GM12864 (cell line): ENCODE measurements around the gene NOL4.

Source experiments
- DNase-seq: peaks from one replicate; pipeline ENCODE4 v3.0.0-alpha.2; 2011; ENCODE audit warnings: low read depth
- H3K4me3 ChIP-seq: 2 replicates; pipeline ENCODE4 v1.5.1; 2011; ENCODE audit warnings: mild to moderate bottlenecking, low read depth, low read length, control low read depth
- TF ChIP-seq, protein P1 (sequence below): IDR thresholded peaks from 2 replicates; pipeline ENCODE4 v1.5.1; 2011; ENCODE audit warnings: low read depth, mild to moderate bottlenecking, moderate library complexity, low read length, control low read depth, inconsistent platforms; ENCODE audit errors: missing control alignments

The NOL4 gene

GRCh38 chr18:34220081-34220815 lies 4.5 kb downstream of the NOL4 start:
- no peak for DNase-seq
- TF ChIP-seq, protein P1, sequence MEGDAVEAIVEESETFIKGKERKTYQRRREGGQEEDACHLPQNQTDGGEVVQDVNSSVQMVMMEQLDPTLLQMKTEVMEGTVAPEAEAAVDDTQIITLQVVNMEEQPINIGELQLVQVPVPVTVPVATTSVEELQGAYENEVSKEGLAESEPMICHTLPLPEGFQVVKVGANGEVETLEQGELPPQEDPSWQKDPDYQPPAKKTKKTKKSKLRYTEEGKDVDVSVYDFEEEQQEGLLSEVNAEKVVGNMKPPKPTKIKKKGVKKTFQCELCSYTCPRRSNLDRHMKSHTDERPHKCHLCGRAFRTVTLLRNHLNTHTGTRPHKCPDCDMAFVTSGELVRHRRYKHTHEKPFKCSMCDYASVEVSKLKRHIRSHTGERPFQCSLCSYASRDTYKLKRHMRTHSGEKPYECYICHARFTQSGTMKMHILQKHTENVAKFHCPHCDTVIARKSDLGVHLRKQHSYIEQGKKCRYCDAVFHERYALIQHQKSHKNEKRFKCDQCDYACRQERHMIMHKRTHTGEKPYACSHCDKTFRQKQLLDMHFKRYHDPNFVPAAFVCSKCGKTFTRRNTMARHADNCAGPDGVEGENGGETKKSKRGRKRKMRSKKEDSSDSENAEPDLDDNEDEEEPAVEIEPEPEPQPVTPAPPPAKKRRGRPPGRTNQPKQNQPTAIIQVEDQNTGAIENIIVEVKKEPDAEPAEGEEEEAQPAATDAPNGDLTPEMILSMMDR, result no peak
- H3K4me3 ChIP-seq, result no peak overlapping the region

DNA sequence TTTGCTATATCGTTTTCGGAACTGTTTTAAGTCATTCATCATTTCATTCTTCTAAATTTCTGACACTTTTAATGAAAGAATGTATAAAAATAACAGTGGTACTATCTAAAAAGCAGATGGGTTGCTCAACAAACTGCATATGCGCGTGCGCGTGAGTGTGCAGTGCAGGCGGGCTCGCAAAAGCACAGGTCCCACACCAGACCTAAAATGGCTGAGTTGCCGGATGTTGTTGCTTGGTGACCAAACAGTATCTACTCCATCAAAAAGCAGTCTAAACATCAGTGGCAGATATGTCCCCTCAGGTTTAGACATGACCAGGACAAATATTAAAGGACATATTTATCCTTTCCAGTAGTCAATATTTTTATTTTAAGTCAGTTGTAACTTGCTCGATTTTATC lies 5.1 kb downstream of the NOL4 start:
- no peak for DNase-seq
- TF ChIP-seq, protein P1, result no peak
- H3K4me3 ChIP-seq, result no peak overlapping the region

DNA sequence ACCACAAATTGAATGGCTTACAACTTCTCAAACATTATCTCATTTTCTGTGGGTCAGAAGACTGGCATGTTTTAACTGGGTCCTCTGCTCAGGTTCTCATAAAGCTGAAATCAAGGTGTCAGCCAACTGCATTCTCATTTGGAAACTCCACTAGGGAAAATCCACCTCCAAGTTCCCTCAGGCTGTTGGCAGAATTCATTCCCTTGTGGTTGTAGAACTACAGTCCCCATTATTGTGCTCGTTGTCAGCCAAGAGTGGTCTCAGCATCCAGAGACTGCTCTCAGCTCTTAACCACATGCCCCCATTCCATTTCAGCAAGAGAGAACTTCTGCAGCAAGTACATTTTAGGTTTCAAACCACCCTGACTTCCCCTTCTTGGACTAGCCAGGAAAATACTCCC lies 12.2 kb downstream of the NOL4 start:
- TF ChIP-seq, protein P1, result no peak
- no peak overlapping the region for H3K4me3 ChIP-seq
- no peak for DNase-seq

GRCh38 chr18:34207344-34207851 lies 17.3 kb downstream of the NOL4 start:
- TF ChIP-seq, protein P1, result no peak
- no peak overlapping the region for H3K4me3 ChIP-seq
- no peak for DNase-seq

DNA sequence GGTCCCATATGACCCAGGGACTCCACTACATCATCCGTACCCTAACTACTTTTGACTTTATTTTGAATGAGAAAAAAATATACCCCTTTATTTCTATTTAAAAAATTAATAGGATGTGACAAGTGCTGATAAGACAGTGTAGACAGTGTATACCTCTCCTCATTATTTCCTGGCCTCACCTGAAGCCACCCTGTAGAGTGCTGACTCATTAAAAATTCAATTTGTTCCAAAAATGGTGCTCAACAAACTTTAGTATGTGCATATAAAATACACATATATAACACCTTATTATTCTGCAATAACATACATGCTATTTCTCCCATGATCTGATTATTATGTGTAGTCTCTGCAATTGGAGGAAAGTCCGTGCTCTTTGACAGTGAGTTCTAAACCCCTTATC lies 20.8 kb downstream of the NOL4 start:
- TF ChIP-seq, protein P1, result no peak
- H3K4me3 ChIP-seq, result no peak overlapping the region
- no peak for DNase-seq

GRCh38 chr18:34196256-34196655 lies 28.5 kb downstream of the NOL4 start:
- TF ChIP-seq, protein P1, result no peak
- no peak for DNase-seq
- no peak overlapping the region for H3K4me3 ChIP-seq

GRCh38 chr18:34194239-34194638 lies 30.5 kb downstream of the NOL4 start:
- no peak for DNase-seq
- TF ChIP-seq, protein P1, result no peak
- no peak overlapping the region for H3K4me3 ChIP-seq
